ENCODE measurements around the gene DXO. TPM values are rescaled to one million over a fixed set of nuclear protein-coding genes. Genes with fewer than 3 reads are reported as not detected.

Gene DXO
- total RNA-seq, 1 experiment from 2014 or later = 16.4 TPM

DNA sequence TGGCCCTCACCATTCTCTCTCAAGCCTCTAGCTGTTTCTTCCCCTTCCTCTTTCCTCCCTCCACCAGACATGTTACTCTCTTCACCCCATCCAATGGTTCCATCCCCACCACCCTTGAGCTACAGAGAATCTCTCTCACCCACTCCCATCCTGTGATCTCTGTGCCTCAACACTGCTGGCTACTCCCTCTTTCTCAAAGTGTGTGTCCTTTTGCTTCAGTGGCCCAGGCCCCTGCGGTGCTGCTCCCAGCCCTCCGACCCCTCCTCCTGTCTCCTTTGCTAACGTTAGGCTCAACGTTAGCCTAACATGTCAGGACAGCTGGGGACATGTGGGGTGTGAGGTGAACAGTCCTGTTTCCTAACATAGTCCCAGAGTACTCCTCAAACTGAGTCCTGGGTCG is 19.0 kb downstream of the DXO start (continued):
- TF ChIP-seq, protein P1, sequence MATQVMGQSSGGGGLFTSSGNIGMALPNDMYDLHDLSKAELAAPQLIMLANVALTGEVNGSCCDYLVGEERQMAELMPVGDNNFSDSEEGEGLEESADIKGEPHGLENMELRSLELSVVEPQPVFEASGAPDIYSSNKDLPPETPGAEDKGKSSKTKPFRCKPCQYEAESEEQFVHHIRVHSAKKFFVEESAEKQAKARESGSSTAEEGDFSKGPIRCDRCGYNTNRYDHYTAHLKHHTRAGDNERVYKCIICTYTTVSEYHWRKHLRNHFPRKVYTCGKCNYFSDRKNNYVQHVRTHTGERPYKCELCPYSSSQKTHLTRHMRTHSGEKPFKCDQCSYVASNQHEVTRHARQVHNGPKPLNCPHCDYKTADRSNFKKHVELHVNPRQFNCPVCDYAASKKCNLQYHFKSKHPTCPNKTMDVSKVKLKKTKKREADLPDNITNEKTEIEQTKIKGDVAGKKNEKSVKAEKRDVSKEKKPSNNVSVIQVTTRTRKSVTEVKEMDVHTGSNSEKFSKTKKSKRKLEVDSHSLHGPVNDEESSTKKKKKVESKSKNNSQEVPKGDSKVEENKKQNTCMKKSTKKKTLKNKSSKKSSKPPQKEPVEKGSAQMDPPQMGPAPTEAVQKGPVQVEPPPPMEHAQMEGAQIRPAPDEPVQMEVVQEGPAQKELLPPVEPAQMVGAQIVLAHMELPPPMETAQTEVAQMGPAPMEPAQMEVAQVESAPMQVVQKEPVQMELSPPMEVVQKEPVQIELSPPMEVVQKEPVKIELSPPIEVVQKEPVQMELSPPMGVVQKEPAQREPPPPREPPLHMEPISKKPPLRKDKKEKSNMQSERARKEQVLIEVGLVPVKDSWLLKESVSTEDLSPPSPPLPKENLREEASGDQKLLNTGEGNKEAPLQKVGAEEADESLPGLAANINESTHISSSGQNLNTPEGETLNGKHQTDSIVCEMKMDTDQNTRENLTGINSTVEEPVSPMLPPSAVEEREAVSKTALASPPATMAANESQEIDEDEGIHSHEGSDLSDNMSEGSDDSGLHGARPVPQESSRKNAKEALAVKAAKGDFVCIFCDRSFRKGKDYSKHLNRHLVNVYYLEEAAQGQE (IDR thresholded peaks at IDR 0.05; ENCODE audit: low read depth) = no peak
- no peak for TF ChIP-seq ZFX (IDR thresholded peaks at IDR 0.05)
- TF ChIP-seq, protein P2, sequence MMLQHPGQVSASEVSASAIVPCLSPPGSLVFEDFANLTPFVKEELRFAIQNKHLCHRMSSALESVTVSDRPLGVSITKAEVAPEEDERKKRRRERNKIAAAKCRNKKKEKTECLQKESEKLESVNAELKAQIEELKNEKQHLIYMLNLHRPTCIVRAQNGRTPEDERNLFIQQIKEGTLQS (IDR thresholded peaks at IDR 0.05) = no peak
- no peak for TF ChIP-seq SP1 (IDR thresholded peaks at IDR 0.05; ENCODE audit: low read depth)
- TF ChIP-seq RAD21 (IDR thresholded peaks at IDR 0.05; ENCODE audit: low read depth) = no peak
- TF ChIP-seq ELF1 (IDR thresholded peaks at IDR 0.05; ENCODE audit: borderline replicate concordance, low read depth) = no peak
- TF ChIP-seq YY1 (IDR thresholded peaks at IDR 0.05; ENCODE audit: extremely low read depth, insufficient replicate concordance, low read depth, low read length) = no peak
- no peak for TF ChIP-seq EGR1 (IDR thresholded peaks at IDR 0.05; ENCODE audit: low read depth)
- TF ChIP-seq JUND (IDR thresholded peaks at IDR 0.05) = no peak
- TF ChIP-seq SIN3A (IDR thresholded peaks at IDR 0.05; ENCODE audit: low read depth) = no peak

DNA sequence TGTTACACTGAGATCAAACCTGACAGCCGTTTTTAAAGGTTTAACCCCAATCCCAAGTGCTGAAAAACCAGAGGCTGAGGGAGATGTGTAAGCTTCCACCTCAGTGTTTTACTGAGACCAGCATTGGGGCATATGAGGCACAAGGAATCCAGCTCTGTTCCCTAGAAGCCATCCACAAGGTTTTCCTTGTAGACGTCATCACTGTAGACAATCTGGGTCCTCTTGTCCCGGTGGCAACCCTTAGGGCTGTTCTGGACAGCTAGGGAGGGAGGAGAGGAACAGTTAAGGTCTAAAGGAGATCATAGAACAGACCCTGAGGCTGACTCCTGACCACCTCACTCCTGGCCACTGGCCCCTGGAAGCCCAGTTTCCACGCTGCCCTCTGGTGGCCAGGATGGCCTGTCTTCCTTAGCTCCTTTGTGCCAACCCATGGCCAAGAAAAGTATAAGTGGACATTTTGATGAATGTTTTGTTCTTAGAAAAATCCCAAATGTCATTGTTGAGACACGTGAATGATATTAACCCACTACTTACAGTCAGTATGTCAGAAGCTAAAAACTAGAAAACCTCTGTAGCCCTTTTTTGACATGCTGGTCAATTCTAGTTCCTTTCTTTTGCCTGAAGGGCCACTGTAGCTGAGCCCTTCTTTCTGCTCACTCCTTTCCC is 19.7 kb downstream of the DXO start:
- intact Hi-C loops (cut with micrococcal nuclease) = loop anchor here (1.0 to 2.0 kb wide), 2 partner anchors 49 to 272 kb away; partner anchors contain the start of gene ZBTB12
- Histone ChIP-seq H3K9ac (ENCODE audit: low read length) (no peak overlapping the region), H3K79me2 (ENCODE audit: insufficient read depth, low read length) (peaks cover 9% of the 10 kb centered on the region), H3K4me2 (ENCODE audit: low read length) (no peak overlapping the region), H4K20me1 (ENCODE audit: insufficient read depth) (no peaks in the 10 kb centered on the region), H3K4me1 (ENCODE audit: control insufficient read depth in 1 of 2, insufficient read depth in 2 of 2, low read length in 2 of 2) (peaks cover 0 to 16% of the 10 kb centered on the region in 2 experiments; a peak in 2 of 4 replicates), H3K36me3 (ENCODE audit: control insufficient read depth in 1 of 2, insufficient read depth in 2 of 2, low read length in 2 of 2) (peaks cover 26 to 51% of the 10 kb centered on the region in 2 experiments), H3K9me3 (ENCODE audit: control insufficient read depth in 1 of 2, insufficient read depth in 1 of 2, low read depth in 1 of 2, low read length in 2 of 2) (no peaks in the 10 kb centered on the region), H3K4me3 (replicated peaks in 1 of 2; ENCODE audit: low read depth in 1 of 2, low read length in 2 of 2) (no peak overlapping the region), H3K27ac (ENCODE audit: low read depth, low read length) (0 out of 2 replicates have a peak overlapping the region, but pooled peaks have one; percentile 19), H2AFZ (ENCODE audit: low read depth, low read length, poor library complexity, severe bottlenecking) (no peak overlapping the region), H3K9me2 (ENCODE audit: insufficient read depth) (no peaks in the 10 kb centered on the region; the same call in 1 of the 2 replicates), H3K27me3 (ENCODE audit: insufficient read depth, low read length) (no peaks in the 10 kb centered on the region)
- BruUV-seq (replicated peaks) = no TSS peak
- no peak for DNase-seq (ENCODE audit: low read depth, low spot score)
- ChIA-PET POLR2A (interaction anchor here (1.0 to 1.3 kb wide), 3 partner anchors 19 to 125 kb away, joined by 3 to 7 read pairs (median 6); partner anchors contain the start of genes DXO and HSPA1B), RAD21 (ENCODE audit: low non-redundant PET in 1 of 2, low total read pairs in 2 of 2, uncharacterized antibody in 2 of 2, unreplicated experiment in 2 of 2) (interaction anchor here (0.9 to 1.6 kb wide), 3 partner anchors 50 to 180 kb away, joined by 3 to 4 read pairs (median 3); partner anchors contain the start of gene ZBTB12 (in 1 of the 2)), CTCF (interaction anchor here (0.6 to 1.9 kb wide), 20 partner anchors 9 to 406 kb away, joined by 3 to 11 read pairs (median 4); partner anchors contain the start of genes ATP6V1G2, DXO, LSM2 and LY6G5C)
- ATAC-seq = peak; percentile 80
- TF ChIP-seq TCF7L2 (IDR thresholded peaks at IDR 0.05; ENCODE audit: borderline replicate concordance, extremely low read depth, insufficient read depth, insufficient read length) = no peak
- TF ChIP-seq CEBPB (IDR thresholded peaks at IDR 0.05; ENCODE audit: low read depth) = no peak
- no peak for TF ChIP-seq CBX3 (IDR thresholded peaks at IDR 0.05; ENCODE audit: low read depth)
- no peak for TF ChIP-seq POLR2AphosphoS5 (IDR thresholded peaks at IDR 0.05; ENCODE audit: low read depth, low read length)
- TF ChIP-seq SIN3A (IDR thresholded peaks at IDR 0.05; ENCODE audit: low read depth) = no peak
- TF ChIP-seq EGR1 (IDR thresholded peaks at IDR 0.05; ENCODE audit: low read depth) = no peak
- no peak for TF ChIP-seq ZNF274 (IDR thresholded peaks at IDR 0.05; ENCODE audit: low read depth, low read length)
- TF ChIP-seq RAD21 (IDR thresholded peaks at IDR 0.05; ENCODE audit: low read depth) = peak; percentile 82
- TF ChIP-seq, protein P3, sequence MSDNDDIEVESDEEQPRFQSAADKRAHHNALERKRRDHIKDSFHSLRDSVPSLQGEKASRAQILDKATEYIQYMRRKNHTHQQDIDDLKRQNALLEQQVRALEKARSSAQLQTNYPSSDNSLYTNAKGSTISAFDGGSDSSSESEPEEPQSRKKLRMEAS (IDR thresholded peaks at IDR 0.05) = no peak
- TF ChIP-seq EZH2phosphoT487 (IDR thresholded peaks at IDR 0.05; ENCODE audit: borderline replicate concordance) = no peak
- no peak for TF ChIP-seq EZH2 (IDR thresholded peaks at IDR 0.05)
- no peak for TF ChIP-seq ZFX (IDR thresholded peaks at IDR 0.05)
- TF ChIP-seq YY1 (IDR thresholded peaks at IDR 0.05; ENCODE audit: extremely low read depth, insufficient replicate concordance, low read depth, low read length) = peak; percentile 21
- no peak for TF ChIP-seq JUND (IDR thresholded peaks at IDR 0.05)
